GM12878 (cell line): Measurements from ENCODE around the gene FBXL19. TPM values are rescaled to one million over a fixed set of nuclear protein-coding genes. Genes with fewer than 3 reads are reported as not detected.

Experiments used
- BCL11A ChIP-seq: IDR thresholded peaks from 2 replicates; pipeline ENCODE4 v1.6.1; 2011; ENCODE audit warnings: low read depth, low read length
- BHLHE40 ChIP-seq, 2 experiments: fragments of 450-650 bp in 1 of 2; IDR thresholded peaks; 2 replicates each; pipeline ENCODE4 v1.6.1; 2011 to 2017; ENCODE audit warnings: low read depth in 2 of 2, borderline replicate concordance in 1 of 2, improper control_type of control experiment in 1 of 2, low read length in 1 of 2, mild to moderate bottlenecking in 1 of 2
- BMI1 ChIP-seq: fragments of 450-650 bp; IDR thresholded peaks from 2 replicates; pipeline ENCODE4 v1.6.1; 2016; ENCODE audit warnings: mild to moderate bottlenecking, moderate library complexity, borderline replicate concordance
- CHD2 ChIP-seq: IDR thresholded peaks from 2 replicates; pipeline ENCODE4 v1.6.1; 2011; ENCODE audit warnings: low read depth, low read length, improper control_type of control experiment, borderline replicate concordance
- CTCF ChIP-seq, 3 experiments: IDR thresholded peaks in 2 of 3; conservative IDR thresholded peaks in 1 of 3; 2 replicates each; pipeline ENCODE4 v1.5.1; 2011; ENCODE audit warnings: low read depth in 3 of 3, low read length in 3 of 3, mild to moderate bottlenecking in 3 of 3, control low read depth in 2 of 3, moderate library complexity in 2 of 3, inconsistent platforms in 1 of 3, mixed read lengths in 1 of 3; ENCODE audit not compliant: control insufficient read depth in 2 of 3, insufficient read depth in 1 of 3; ENCODE audit errors: extremely low read depth in 1 of 3
- DPF2 ChIP-seq: fragments of 450-650 bp; IDR thresholded peaks from 2 replicates; pipeline ENCODE4 v1.6.1; 2017; ENCODE audit warnings: mild to moderate bottlenecking
- EED ChIP-seq: sonication (generic); IDR thresholded peaks from 2 replicates; pipeline ENCODE4 v1.6.1; 2016; ENCODE audit warnings: antibody characterized with exemption, low read depth
- FOXK2 ChIP-seq: fragments of 450-650 bp; IDR thresholded peaks from 2 replicates; pipeline ENCODE4 v1.6.1; 2017; ENCODE audit warnings: mild to moderate bottlenecking, moderate library complexity
- HCFC1 ChIP-seq: fragments of 150-350 bp; IDR thresholded peaks from 2 replicates; pipeline ENCODE4 v1.6.1; 2014; ENCODE audit warnings: low read length
- HDGF ChIP-seq: fragments of 450-650 bp; IDR thresholded peaks from 2 replicates; pipeline ENCODE4 v1.6.1; 2016; ENCODE audit warnings: antibody characterized with exemption
- IKZF2 ChIP-seq, 2 experiments: fragments of 450-650 bp; IDR thresholded peaks; 2 replicates each; pipeline ENCODE4 v1.6.1; 2017; ENCODE audit warnings: mild to moderate bottlenecking in 2 of 2, moderate library complexity in 2 of 2
- KDM1A ChIP-seq: fragments of 200-600 bp; sonication (generic); IDR thresholded peaks from 2 replicates; pipeline ENCODE4 v1.6.1; 2016; ENCODE audit warnings: borderline replicate concordance
- MXI1 ChIP-seq: fragments of 150-350 bp; IDR thresholded peaks from 2 replicates; pipeline ENCODE4 v1.6.1; 2011; ENCODE audit warnings: low read depth, mild to moderate bottlenecking, inconsistent platforms, low read length, improper control_type of control experiment
- NFYB ChIP-seq: IDR thresholded peaks from 2 replicates; pipeline ENCODE4 v1.6.1; 2011; ENCODE audit warnings: low read depth, mild to moderate bottlenecking, low read length, improper control_type of control experiment, moderate library complexity; ENCODE audit not compliant: insufficient read depth
- POLR2AphosphoS2 ChIP-seq: IDR thresholded peaks from 2 replicates; pipeline ENCODE4 v1.6.1; 2011; ENCODE audit warnings: low read depth, mild to moderate bottlenecking, low read length, improper control_type of control experiment, moderate library complexity
- RB1 ChIP-seq: fragments of 450-650 bp; formaldehyde crosslinking; IDR thresholded peaks from 2 replicates; pipeline ENCODE4 v1.6.1; 2017; ENCODE audit warnings: mild to moderate bottlenecking, borderline replicate concordance
- SIN3A ChIP-seq: IDR thresholded peaks from 2 replicates; pipeline ENCODE4 v1.6.1; 2012; ENCODE audit warnings: low read depth, low read length, improper control_type of control experiment
- SRF ChIP-seq, 2 experiments: IDR thresholded peaks; 2 replicates each; pipeline ENCODE4 v1.6.1; 2011; ENCODE audit warnings: low read depth in 2 of 2, low read length in 2 of 2, mild to moderate bottlenecking in 1 of 2, moderate library complexity in 1 of 2
- STAT3 ChIP-seq: IDR thresholded peaks from 2 replicates; pipeline ENCODE4 v1.6.1; 2011; ENCODE audit warnings: low read depth, low read length, improper control_type of control experiment
- TCF3 ChIP-seq: IDR thresholded peaks from 2 replicates; pipeline ENCODE4 v1.6.1; 2012; ENCODE audit warnings: low read depth, mild to moderate bottlenecking, low read length, borderline replicate concordance; ENCODE audit not compliant: insufficient read depth
- TCF7 ChIP-seq: IDR thresholded peaks from 2 replicates; pipeline ENCODE4 v1.6.1; 2014; ENCODE audit warnings: antibody characterized with exemption, borderline replicate concordance
- polyA plus RNA-seq, 11 experiments: library from polyadenylated mRNA; depleted of rRNA in 4 of 11; unstranded in 6 of 11; stranded (reverse) in 5 of 11; fragments of >200 nt; fragmentation: Nextera tagmentation in 4 of 11; fragmentation: Illumina TruSeq in 1 of 11; extraction: Ambion mirVana in 4 of 11; extraction: Trizol in 1 of 11; gene quantifications; 1 replicate in 1 of 11; 2 replicates in 10 of 11; pipeline versions ENCODE4 v1.2.1 to v1.2.3, GENCODE V29; 2011 to 2016; ENCODE audit warnings: inconsistent platforms in 2 of 11, missing spikeins in 2 of 11, low read depth in 1 of 11
- total RNA-seq, 4 experiments: library from RNA; depleted of rRNA in 3 of 4; stranded (reverse); fragments of >200 nt in 3 of 4; fragmentation: Illumina TruSeq in 1 of 4; extraction: Trizol in 1 of 4; gene quantifications; 2 replicates each; pipeline versions ENCODE4 v1.2.1 to v1.2.3, GENCODE V29; 2013 to 2021
- TF ChIP-seq, protein P1 (sequence below): IDR thresholded peaks from 2 replicates; pipeline ENCODE4 v1.6.1; 2012; ENCODE audit warnings: low read depth, low read length, improper control_type of control experiment

Gene FBXL19
- total and polyA plus RNA-seq, 10 of the 15 experiments (the other 5 are each of a cell fraction or from before 2014, with no cell fraction given), result 0.02 to 32.1 (median 6.8) TPM; not detected in 1

GRCh38 chr16:30949650-30950515 lies 26.5 kb downstream of the FBXL19 start (continued):
- peak; percentile 46 to 48; a peak in 2 of 4 replicates for TF ChIP-seq BHLHE40 (IDR thresholded peaks at IDR 0.05; ENCODE audit: borderline replicate concordance in 1 of 2, low read depth in 2 of 2, low read length in 1 of 2)
- TF ChIP-seq TCF7, result no peak
- peak; percentile 77; the same call in 1 of the 2 replicates for TF ChIP-seq POLR2AphosphoS2
- TF ChIP-seq TCF3, result peak; percentile 53; the same call in 1 of the 2 replicates
- no peak; the same call in 1 of the 2 replicates for TF ChIP-seq EED
- peak; percentile 15 to 27 (median 27); a peak in 3 of 6 replicates for TF ChIP-seq CTCF (IDR thresholded peaks at IDR 0.05 in 2 of 3, conservative IDR thresholded peaks at IDR 0.05 in 1 of 3; ENCODE audit: control insufficient read depth in 2 of 3, extremely low read depth in 1 of 3, insufficient read depth in 1 of 3, low read depth in 3 of 3, low read length in 3 of 3)
- TF ChIP-seq HCFC1, result no peak
- TF ChIP-seq SIN3A, result 0 out of 2 replicates have a peak, but pooled peaks have one; percentile 23
- peak; percentile 86 for TF ChIP-seq HDGF
- no peak for TF ChIP-seq NFYB
- peak; percentile 22; the same call in 1 of the 2 replicates for TF ChIP-seq MXI1
- TF ChIP-seq DPF2, result peak; percentile 55; the same call in 1 of the 2 replicates
- TF ChIP-seq KDM1A, result no peak
- TF ChIP-seq BCL11A, result no peak
- no peak for TF ChIP-seq RB1
- TF ChIP-seq STAT3, result no peak
- TF ChIP-seq SRF (IDR thresholded peaks at IDR 0.05; ENCODE audit: low read depth in 2 of 2, low read length in 2 of 2), result peak in 1 of 2 experiments; percentile 22; a peak in 1 of 4 replicates
- TF ChIP-seq, protein P1, sequence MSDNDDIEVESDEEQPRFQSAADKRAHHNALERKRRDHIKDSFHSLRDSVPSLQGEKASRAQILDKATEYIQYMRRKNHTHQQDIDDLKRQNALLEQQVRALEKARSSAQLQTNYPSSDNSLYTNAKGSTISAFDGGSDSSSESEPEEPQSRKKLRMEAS, result 0 out of 2 replicates have a peak, but pooled peaks have one; percentile 21
- 0 out of 2 replicates have a peak, but pooled peaks have one; percentile 58 for TF ChIP-seq CHD2
- TF ChIP-seq FOXK2, result 0 out of 2 replicates have a peak, but pooled peaks have one; percentile 27
- TF ChIP-seq IKZF2 (IDR thresholded peaks at IDR 0.05), result peak; percentile 42 to 62; a peak in 2 of 4 replicates
- 0 out of 2 replicates have a peak, but pooled peaks have one; percentile 22 for TF ChIP-seq BMI1
